ENCODE results near the gene GRIK4. TPM values are rescaled to one million over a fixed set of nuclear protein-coding genes. Genes with fewer than 3 reads are reported as not detected.

Gene GRIK4
- total and polyA plus RNA-seq, 2 donors (not counting 3 experiments of a cell fraction or from before 2014, with no cell fraction given) = 0.81 to 1.6 TPM

- intact Hi-C loops (cut with micrococcal nuclease) = no loop called here
- POLR2A ChIA-PET = no interaction called here
- CTCF ChIA-PET = interaction anchor here (1.1 to 2.4 kb wide), 5 partner anchors 13 to 281 kb away, joined by 3 to 18 read pairs (median 6); no protein-coding TSS in a partner anchor
Measured at GRCh38 chr11:120914021-120914420, 402.5 kb downstream of the GRIK4 start.

More at GRCh38 chr11:120914021-120914420, 402.5 kb downstream of the GRIK4 start:
- H3K27ac ChIP-seq (ENCODE audit: insufficient read depth, low read depth, low read length) = no peak overlapping the region
- H3K9ac ChIP-seq (replicated peaks; ENCODE audit: extremely low read depth, insufficient read depth, low read length) = no peak overlapping the region
- H2AFZ ChIP-seq (ENCODE audit: low read depth, low read length) = no peak overlapping the region
- H3K9me1 ChIP-seq (replicated peaks; ENCODE audit: control insufficient read depth, extremely low read depth, insufficient read depth, low read length) = no peaks in the 10 kb centered on the region
- H3K36me3 ChIP-seq (ENCODE audit: control insufficient read depth in 2 of 2, extremely low read depth in 1 of 2, insufficient read depth in 2 of 2, low read length in 2 of 2) = no peaks in the 10 kb centered on the region
- dilution Hi-C loops (cut with MboI; ENCODE audit: extremely low pct_ligation_motif_present, low sequenced_read_pairs) = no loop called here
- H3K4me2 ChIP-seq (ENCODE audit: insufficient read depth, low read length) = no peak overlapping the region
- no peaks in the 10 kb centered on the region for H3K79me2 ChIP-seq (ENCODE audit: control insufficient read depth, insufficient read depth, low read length)
- H3K27me3 ChIP-seq (ENCODE audit: control insufficient read depth in 2 of 2, insufficient read depth in 2 of 2, low read length in 2 of 2) = no peaks in the 10 kb centered on the region
- no peaks in the 10 kb centered on the region for H3K4me1 ChIP-seq (ENCODE audit: control insufficient read depth, extremely low read depth, insufficient read depth, low read length)
- FAIRE-seq (no peak), DNase-seq (ENCODE audit: low read depth, low spot score) (no peak)
- no TSS peak for BruUV-seq (replicated peaks)
- no peak overlapping the region for H3K4me3 ChIP-seq (replicated peaks in 1 of 3; ENCODE audit: insufficient read depth in 1 of 3, low read depth in 1 of 3, low read length in 3 of 3)
- H4K20me1 ChIP-seq (replicated peaks; ENCODE audit: control insufficient read depth, extremely low read depth, insufficient read depth, low read length) = no peaks in the 10 kb centered on the region
- TF ChIP-seq GATA2 (IDR thresholded peaks at IDR 0.05; ENCODE audit: insufficient read depth, insufficient read length, low read depth, low read length) (no peak), CTCF (IDR thresholded peaks at IDR 0.05; ENCODE audit: extremely low read depth in 1 of 2, insufficient read depth in 1 of 2, low read depth in 1 of 2, low read length in 2 of 2) (no peak), MYC (IDR thresholded peaks at IDR 0.05; ENCODE audit: low read depth, low read length) (no peak), JUN (IDR thresholded peaks at IDR 0.05; ENCODE audit: borderline replicate concordance, insufficient read depth, insufficient read length, low read depth) (no peak), FOS (IDR thresholded peaks at IDR 0.05; ENCODE audit: borderline replicate concordance, insufficient read depth, low read length) (no peak), POLR2A (IDR thresholded peaks at IDR 0.05; ENCODE audit: low read depth, low read length) (no peak), POLR2AphosphoS5 (IDR thresholded peaks at IDR 0.05; ENCODE audit: insufficient read depth, low read depth, low read length) (no peak), MAX (IDR thresholded peaks at IDR 0.05; ENCODE audit: insufficient read depth, insufficient read length) (no peak), EZH2 (IDR thresholded peaks at IDR 0.05; ENCODE audit: borderline replicate concordance, low read depth, low read length, severe bottlenecking) (no peak)
- no peaks in the 10 kb centered on the region for H3K9me3 ChIP-seq (replicated peaks; ENCODE audit: control insufficient read depth, insufficient read depth, low read length)
